Natural killer cell (primary cell): ENCODE data around the gene NBEAL2. TPM values are rescaled to one million over a fixed set of nuclear protein-coding genes. Genes with fewer than 3 reads are reported as not detected.
A peak's percentile ranks its signal among the peaks of the same experiment; 100 is the strongest.
"Not testable (repeated sequence)": the region's sequence is repeated elsewhere in the genome, so short reads cannot be mapped to it uniquely, and the experiment has no call there.

Experiments used
- ATAC-seq, 3 donors: fragments of 150-1000 bp in 2 of 3; fragments of 200-7000 bp in 1 of 3; cut with Tn5 transposase; 1 replicate in 1 of 3; 2 replicates in 2 of 3; pipeline ENCODE4 v1.10.0; 2021; ENCODE audit warnings: mild to moderate bottlenecking in 2 of 3, moderate library complexity in 2 of 3
- DNase-seq, 2 donors: peaks; one replicate each; pipeline versions ENCODE4 v3.0.0 to v3.0.0-alpha.2; 2013 to 2021; ENCODE audit warnings: mixed read lengths in 1 of 2
- H3K27ac ChIP-seq: one replicate; pipeline ENCODE4 v1.5.1; 2013; ENCODE audit warnings: mild to moderate bottlenecking, low read length
- H3K27me3 ChIP-seq: one replicate; pipeline ENCODE4 v1.6.1; 2013; ENCODE audit warnings: low read length; ENCODE audit not compliant: control insufficient read depth, insufficient read depth
- H3K36me3 ChIP-seq: one replicate; pipeline ENCODE4 v1.6.1; 2013; ENCODE audit warnings: low read length; ENCODE audit not compliant: control insufficient read depth, insufficient read depth
- H3K4me1 ChIP-seq: one replicate; pipeline ENCODE4 v1.6.1; 2013; ENCODE audit warnings: low read length; ENCODE audit not compliant: control insufficient read depth, insufficient read depth
- H3K4me3 ChIP-seq: one replicate; pipeline ENCODE4 v1.5.1; 2013; ENCODE audit warnings: low read length
- H3K9me3 ChIP-seq: one replicate; pipeline ENCODE4 v1.6.1; 2013; ENCODE audit warnings: low read length; ENCODE audit not compliant: control insufficient read depth, insufficient read depth
- H3K27ac Mint-ChIP-seq, 2 donors: one replicate each; pipeline ENCODE4 v1.8.0; 2022; ENCODE audit warnings: mild to moderate bottlenecking in 2 of 2, mixed read lengths in 2 of 2, moderate library complexity in 1 of 2
- H3K27me3 Mint-ChIP-seq, 2 donors: one replicate each; pipeline ENCODE4 v1.8.0; 2022; ENCODE audit warnings: low read depth in 2 of 2, mixed read lengths in 2 of 2
- H3K36me3 Mint-ChIP-seq: one replicate; pipeline ENCODE4 v1.8.0; 2022; ENCODE audit warnings: mixed read lengths
- H3K4me1 Mint-ChIP-seq, 2 donors: one replicate each; pipeline ENCODE4 v1.8.0; 2022; ENCODE audit warnings: mixed read lengths in 2 of 2
- H3K4me3 Mint-ChIP-seq: one replicate; pipeline ENCODE4 v1.8.0; 2022; ENCODE audit warnings: mild to moderate bottlenecking, moderate library complexity, mixed read lengths
- H3K9me3 Mint-ChIP-seq, 2 donors: one replicate each; pipeline ENCODE4 v1.8.0; 2022; ENCODE audit warnings: mixed read lengths in 2 of 2
- whole genome bisulfite sequencing: methylation state at CpG from one replicate; pipeline ENCODE4 v1.1.7; 2013; ENCODE audit warnings: missing lambda C conversion rate; ENCODE audit not compliant: insufficient coverage; 5-methylcytosine and 5-hydroxymethylcytosine counted together
- intact Hi-C: fragments of 100-400 bp; cut with micrococcal nuclease; formaldehyde crosslinking; loops from one replicate; pipeline ENCODE4 v1.14.2; 2022
- total RNA-seq, 4 donors: library from RNA; stranded (reverse); fragments of 120-200 nt in 1 of 4; gene quantifications; one replicate each; pipeline versions ENCODE4 v1.2.3 to v1.2.4, GENCODE V29; 2013 to 2022
- TF ChIP-seq, protein P1 (sequence below): fragments of 200-600 bp; IDR thresholded peaks from one replicate; pipeline ENCODE4 v1.8.0; 2022; ENCODE audit warnings: antibody characterized with exemption

NBEAL2 gene
- total RNA-seq, 3 donors from 2014 or later (not counting 1 experiment from before 2014, with no cell fraction given): 453 to 536 (median 532) TPM

DNA sequence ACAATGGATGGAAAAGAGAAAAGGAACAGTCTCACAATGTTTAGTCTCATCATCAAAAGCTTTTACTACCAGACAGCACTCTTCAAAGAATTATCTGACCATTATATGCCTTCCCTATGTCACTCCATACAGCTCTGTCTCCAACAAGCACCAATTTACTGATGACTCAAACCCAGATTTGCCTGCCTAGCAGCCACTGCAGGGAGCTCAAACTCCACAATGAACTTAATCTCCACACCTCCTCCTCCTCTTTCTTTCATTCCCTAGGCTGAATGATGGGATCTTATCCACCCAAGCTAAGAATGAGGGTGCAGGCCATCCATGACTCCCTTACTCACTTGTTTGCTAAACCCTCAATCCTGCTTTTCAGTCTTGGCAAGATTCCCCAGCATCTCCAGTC, 45.5 kb downstream of the NBEAL2 start:
- ATAC-seq: no peak
- H3K27me3 ChIP-seq: no peaks in the 10 kb centered on the region
- Mint-ChIP-seq H3K4me3 (no peak overlapping the region), H3K4me1 (peaks cover 18 to 23% of the 10 kb centered on the region in 2 donors), H3K27me3 (no peaks in the 10 kb centered on the region), H3K9me3 (no peaks in the 10 kb centered on the region), H3K27ac (no peak overlapping the region), H3K36me3 (no peaks in the 10 kb centered on the region)
- H3K4me3 ChIP-seq: no peak overlapping the region
- H3K36me3 ChIP-seq: peaks cover 4% of the 10 kb centered on the region
- TF ChIP-seq, protein P1, sequence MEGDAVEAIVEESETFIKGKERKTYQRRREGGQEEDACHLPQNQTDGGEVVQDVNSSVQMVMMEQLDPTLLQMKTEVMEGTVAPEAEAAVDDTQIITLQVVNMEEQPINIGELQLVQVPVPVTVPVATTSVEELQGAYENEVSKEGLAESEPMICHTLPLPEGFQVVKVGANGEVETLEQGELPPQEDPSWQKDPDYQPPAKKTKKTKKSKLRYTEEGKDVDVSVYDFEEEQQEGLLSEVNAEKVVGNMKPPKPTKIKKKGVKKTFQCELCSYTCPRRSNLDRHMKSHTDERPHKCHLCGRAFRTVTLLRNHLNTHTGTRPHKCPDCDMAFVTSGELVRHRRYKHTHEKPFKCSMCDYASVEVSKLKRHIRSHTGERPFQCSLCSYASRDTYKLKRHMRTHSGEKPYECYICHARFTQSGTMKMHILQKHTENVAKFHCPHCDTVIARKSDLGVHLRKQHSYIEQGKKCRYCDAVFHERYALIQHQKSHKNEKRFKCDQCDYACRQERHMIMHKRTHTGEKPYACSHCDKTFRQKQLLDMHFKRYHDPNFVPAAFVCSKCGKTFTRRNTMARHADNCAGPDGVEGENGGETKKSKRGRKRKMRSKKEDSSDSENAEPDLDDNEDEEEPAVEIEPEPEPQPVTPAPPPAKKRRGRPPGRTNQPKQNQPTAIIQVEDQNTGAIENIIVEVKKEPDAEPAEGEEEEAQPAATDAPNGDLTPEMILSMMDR: no peak
- DNase-seq: no peak
- intact Hi-C loops: no loop called here
- H3K4me1 ChIP-seq: no peaks in the 10 kb centered on the region
- no peak overlapping the region for H3K27ac ChIP-seq
- no peaks in the 10 kb centered on the region for H3K9me3 ChIP-seq

DNA sequence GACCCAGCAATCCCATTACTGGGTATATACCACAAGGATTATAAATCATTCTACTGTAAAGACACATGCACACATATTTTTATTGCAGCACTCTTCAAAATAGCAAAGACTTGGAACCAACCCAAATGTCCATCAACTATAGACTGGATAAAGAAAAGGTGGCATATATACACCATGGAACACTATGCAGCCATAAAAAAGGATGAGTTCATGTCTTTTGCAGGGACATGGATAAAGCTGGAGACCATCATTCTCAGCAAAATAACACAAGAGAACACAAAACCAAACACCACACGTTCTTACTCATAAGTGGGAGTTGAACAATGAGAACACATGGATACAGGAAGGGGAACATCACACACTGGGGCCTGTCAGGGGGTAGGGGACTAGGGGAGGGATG, 47.0 kb downstream of the NBEAL2 start:
- ATAC-seq, H3K27ac ChIP-seq, H3K36me3 ChIP-seq, H3K9me3 Mint-ChIP-seq, intact Hi-C loops, H3K27ac Mint-ChIP-seq, H3K4me1 ChIP-seq, H3K27me3 Mint-ChIP-seq, H3K4me3 Mint-ChIP-seq, DNase-seq, H3K9me3 ChIP-seq, H3K36me3 Mint-ChIP-seq, H3K4me3 ChIP-seq, H3K27me3 ChIP-seq: not testable (repeated sequence)
- no CpG with 5 or more reads among the region's 1 CpG for WGBS
- H3K4me1 Mint-ChIP-seq: peaks cover 18 to 28% of the 10 kb centered on the region in 2 donors

DNA sequence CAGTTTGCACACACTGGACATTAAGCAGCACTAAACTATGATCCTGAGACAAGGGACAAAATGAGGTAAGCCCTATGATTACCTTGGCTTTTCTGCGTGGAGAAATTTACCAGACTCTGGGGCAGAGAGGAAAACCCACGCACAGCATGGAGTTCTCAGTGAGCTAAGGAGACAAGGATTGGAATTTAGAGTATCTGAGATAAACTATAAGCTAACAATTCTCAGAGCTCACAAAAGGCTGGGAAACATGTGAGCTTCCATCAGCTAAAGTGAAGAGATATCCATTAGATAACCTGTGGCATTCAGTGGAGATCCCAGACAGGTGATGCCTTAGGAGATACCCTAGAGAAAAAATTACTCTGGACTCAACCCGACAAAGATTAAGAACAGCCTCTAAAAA, 48.7 kb downstream of the NBEAL2 start:
- Mint-ChIP-seq H3K4me3 (no peak overlapping the region), H3K27me3 (no peaks in the 10 kb centered on the region), H3K36me3 (no peaks in the 10 kb centered on the region), H3K9me3 (no peaks in the 10 kb centered on the region), H3K27ac (no peak overlapping the region), H3K4me1 (peaks cover 19 to 38% of the 10 kb centered on the region in 2 donors)
- H3K4me1 ChIP-seq: no peaks in the 10 kb centered on the region
- no peaks in the 10 kb centered on the region for H3K9me3 ChIP-seq
- intact Hi-C loops: no loop called here
- peaks cover 11% of the 10 kb centered on the region for H3K36me3 ChIP-seq
- TF ChIP-seq, protein P1: no peak
- ATAC-seq (no peak), DNase-seq (no peak)
- WGBS: 96% methylated on average over 3 of the region's 3 CpGs
- H3K27me3 ChIP-seq: no peaks in the 10 kb centered on the region
- H3K4me3 ChIP-seq: no peak overlapping the region
- no peak overlapping the region for H3K27ac ChIP-seq

DNA sequence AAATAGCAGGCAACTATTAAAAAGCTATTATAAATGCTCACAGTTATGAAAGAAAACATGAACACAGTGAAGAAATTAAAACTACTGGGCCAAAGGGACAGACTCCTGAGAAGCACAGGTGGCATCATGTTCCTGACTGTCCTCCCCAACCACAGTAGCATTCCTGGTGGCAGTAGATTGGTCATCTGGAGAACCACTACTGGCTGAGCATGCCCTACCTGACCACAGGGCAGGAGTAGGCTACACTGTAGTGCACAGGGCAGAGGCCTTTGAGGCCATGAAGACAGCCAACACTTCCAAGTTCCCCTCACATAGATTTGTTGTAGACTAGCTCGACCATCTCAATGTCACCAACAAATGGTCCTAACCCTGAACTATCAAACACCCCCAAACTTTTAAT, 49.2 kb downstream of the NBEAL2 start:
- no peaks in the 10 kb centered on the region for H3K27me3 Mint-ChIP-seq
- H3K27ac Mint-ChIP-seq: no peak overlapping the region
- H3K9me3 ChIP-seq: no peaks in the 10 kb centered on the region
- no peaks in the 10 kb centered on the region for H3K4me1 ChIP-seq
- ATAC-seq (no peak), DNase-seq (no peak)
- no peaks in the 10 kb centered on the region for H3K27me3 ChIP-seq
- no peak overlapping the region for H3K27ac ChIP-seq
- peaks cover 13% of the 10 kb centered on the region for H3K36me3 ChIP-seq
- no peaks in the 10 kb centered on the region for H3K9me3 Mint-ChIP-seq
- H3K4me1 Mint-ChIP-seq: peaks cover 19 to 39% of the 10 kb centered on the region in 2 donors
- no peak overlapping the region for H3K4me3 ChIP-seq
- H3K4me3 Mint-ChIP-seq: no peak overlapping the region
- TF ChIP-seq, protein P1: no peak
- intact Hi-C loops: no loop called here
- no peaks in the 10 kb centered on the region for H3K36me3 Mint-ChIP-seq
- WGBS: 100% methylated on average over 1 of the region's 1 CpG

DNA sequence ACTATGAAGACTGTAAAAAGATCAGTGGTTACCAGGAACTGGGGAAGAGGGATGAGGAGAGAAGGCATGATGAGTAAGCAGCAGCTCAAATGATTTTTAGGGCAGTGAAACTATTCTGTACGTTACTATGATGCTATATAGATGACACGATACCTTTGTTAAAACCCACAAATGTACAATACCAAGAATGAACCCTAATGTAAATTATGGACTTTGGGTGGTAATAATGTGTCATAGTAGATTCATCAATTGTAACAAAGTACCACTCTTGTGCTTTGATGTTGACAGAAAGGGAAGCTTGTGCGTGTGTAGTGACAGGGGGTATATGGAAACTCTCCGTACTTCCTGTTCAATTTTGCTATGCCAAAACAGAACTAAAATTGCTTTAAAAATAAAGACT, 51.6 kb downstream of the NBEAL2 start:
- no CpG with 5 or more reads among the region's 4 CpGs for WGBS
- H3K4me1 ChIP-seq, H3K4me3 ChIP-seq, intact Hi-C loops, H3K9me3 ChIP-seq, H3K27me3 Mint-ChIP-seq, H3K9me3 Mint-ChIP-seq, H3K27me3 ChIP-seq, ATAC-seq, H3K27ac ChIP-seq, H3K4me3 Mint-ChIP-seq: not testable (repeated sequence)
- peak in 1 of 2 donors; percentile 44 for DNase-seq
- peaks cover 35% of the 10 kb centered on the region for H3K36me3 ChIP-seq
- H3K27ac Mint-ChIP-seq: peak overlapping the region; percentile 9 to 39
- H3K36me3 Mint-ChIP-seq: peaks cover 15% of the 10 kb centered on the region
- peaks cover 8 to 24% of the 10 kb centered on the region in 2 donors for H3K4me1 Mint-ChIP-seq
